ENCODE data around the gene CA4. TPM values are rescaled to one million over a fixed set of nuclear protein-coding genes. Genes with fewer than 3 reads are reported as not detected.

The CA4 gene
- total RNA-seq: not detected in 2 replicates

GRCh38 chr17:60149691-60150582 is at the start of gene CA4:
Gene CA4 (plus strand): TSS chr17:60149973. CDS start chr17:60150035, 62 bp downstream.

Other genes starting within 250 kb of the CA4 start
- gene RNFT1, start 185.2 kb upstream of the CA4 start, total RNA-seq: 13.8 and 17.3 TPM in 2 replicates
- 13.2 and 18.3 TPM in 2 replicates for gene HEATR6, start 71.1 kb upstream of the CA4 start, total RNA-seq
- 46.0 and 51.6 TPM in 2 replicates for gene USP32, start 242.2 kb downstream of the CA4 start, total RNA-seq